ENCODE data around the gene NAPA.

DNA sequence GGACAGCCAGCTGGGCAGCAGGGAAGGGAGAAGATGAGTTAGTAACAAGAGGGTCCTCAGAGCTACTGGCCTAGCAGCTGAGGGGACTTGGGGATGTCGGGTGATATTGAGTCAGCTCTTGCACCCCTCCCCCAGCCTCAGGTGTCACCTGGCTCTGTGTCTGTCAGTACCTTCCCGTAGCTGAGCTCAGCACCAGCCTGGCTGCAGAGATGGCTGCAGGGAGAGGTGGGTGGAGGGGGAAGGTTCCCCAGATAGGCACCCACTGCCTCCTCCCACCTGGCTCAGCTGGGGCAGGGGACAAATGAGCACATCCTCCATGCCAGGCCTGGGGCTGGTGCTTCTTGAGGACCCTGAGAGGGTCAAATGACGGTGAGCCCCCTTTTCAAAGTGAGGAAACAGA, 24.0 kb downstream of the NAPA start:
- TF ChIP-seq, protein P1, sequence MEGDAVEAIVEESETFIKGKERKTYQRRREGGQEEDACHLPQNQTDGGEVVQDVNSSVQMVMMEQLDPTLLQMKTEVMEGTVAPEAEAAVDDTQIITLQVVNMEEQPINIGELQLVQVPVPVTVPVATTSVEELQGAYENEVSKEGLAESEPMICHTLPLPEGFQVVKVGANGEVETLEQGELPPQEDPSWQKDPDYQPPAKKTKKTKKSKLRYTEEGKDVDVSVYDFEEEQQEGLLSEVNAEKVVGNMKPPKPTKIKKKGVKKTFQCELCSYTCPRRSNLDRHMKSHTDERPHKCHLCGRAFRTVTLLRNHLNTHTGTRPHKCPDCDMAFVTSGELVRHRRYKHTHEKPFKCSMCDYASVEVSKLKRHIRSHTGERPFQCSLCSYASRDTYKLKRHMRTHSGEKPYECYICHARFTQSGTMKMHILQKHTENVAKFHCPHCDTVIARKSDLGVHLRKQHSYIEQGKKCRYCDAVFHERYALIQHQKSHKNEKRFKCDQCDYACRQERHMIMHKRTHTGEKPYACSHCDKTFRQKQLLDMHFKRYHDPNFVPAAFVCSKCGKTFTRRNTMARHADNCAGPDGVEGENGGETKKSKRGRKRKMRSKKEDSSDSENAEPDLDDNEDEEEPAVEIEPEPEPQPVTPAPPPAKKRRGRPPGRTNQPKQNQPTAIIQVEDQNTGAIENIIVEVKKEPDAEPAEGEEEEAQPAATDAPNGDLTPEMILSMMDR (conservative IDR thresholded peaks at IDR 0.05; ENCODE audit: low read depth, low read length): no peak
- TF ChIP-seq EZH2phosphoT487 (IDR thresholded peaks at IDR 0.05; ENCODE audit: borderline replicate concordance, low read length): no peak

Measured in PC-3 (cell line).